Aorta (tissue), 5 donors: ENCODE results near the gene PRKAR1B. TPM values are rescaled to one million over a fixed set of nuclear protein-coding genes. Genes with fewer than 3 reads are reported as not detected.

ENCODE experiments used
- ATAC-seq: fragments of 200-7000 bp; cut with Tn5 transposase; one replicate; pipeline ENCODE4 v1.9.1; 2022; ENCODE audit warnings: moderate library complexity; ENCODE audit not compliant: low FRiP score
- DNase-seq, 2 donors: peaks; one replicate each; pipeline ENCODE4 v3.0.0-alpha.2; 2020
- H3K27ac ChIP-seq, 2 donors: one replicate each; pipeline ENCODE4 v1.5.1; 2013; ENCODE audit warnings: low read length in 2 of 2, mild to moderate bottlenecking in 2 of 2, moderate library complexity in 2 of 2, control low read depth in 1 of 2, inconsistent platforms in 1 of 2, low read depth in 1 of 2
- H3K27me3 ChIP-seq, 2 donors: one replicate each; pipeline ENCODE4 v1.6.1; 2013; ENCODE audit warnings: control low read depth in 1 of 2, low read length in 1 of 2, mild to moderate bottlenecking in 1 of 2, moderate library complexity in 1 of 2; ENCODE audit not compliant: insufficient read depth in 2 of 2, control insufficient read depth in 1 of 2
- H3K36me3 ChIP-seq, 2 donors: one replicate each; pipeline ENCODE4 v1.6.1; 2013; ENCODE audit warnings: control low read depth in 1 of 2, low read length in 1 of 2, mild to moderate bottlenecking in 1 of 2; ENCODE audit not compliant: insufficient read depth in 2 of 2, control insufficient read depth in 1 of 2
- H3K4me1 ChIP-seq, 2 donors: one replicate each; pipeline ENCODE4 v1.6.1; 2013; ENCODE audit warnings: low read length in 2 of 2, control low read depth in 1 of 2, mild to moderate bottlenecking in 1 of 2, moderate library complexity in 1 of 2; ENCODE audit not compliant: insufficient read depth in 2 of 2, control insufficient read depth in 1 of 2
- H3K4me3 ChIP-seq, 2 donors: one replicate each; pipeline ENCODE4 v1.5.1; 2013; ENCODE audit warnings: low read length in 2 of 2, control low read depth in 1 of 2, mild to moderate bottlenecking in 1 of 2
- H3K9me3 ChIP-seq: one replicate; pipeline ENCODE4 v1.6.1; 2013; ENCODE audit warnings: mild to moderate bottlenecking, low read length; ENCODE audit not compliant: control insufficient read depth
- WGBS, 2 donors: extraction: QIAGEN DNeasy Blood & Tissue Kit; methylation state at CpG; one replicate each; pipeline ENCODE4 v1.1.7; 2013; 5-methylcytosine and 5-hydroxymethylcytosine counted together
- intact Hi-C, 2 donors: fragments of 100-400 bp; cut with DNase I; formaldehyde crosslinking; loops; one replicate each; pipeline versions ENCODE4 v1.14.2 to v1.15.0; 2022
- polyA plus RNA-seq, 2 donors: library from polyadenylated mRNA; stranded (reverse); fragments of 200-250 nt; gene quantifications; one replicate each; pipeline ENCODE4 v1.2.3, GENCODE V29; 2013
- total RNA-seq, 2 donors: library from RNA; stranded (reverse); fragmentation: NEBNext Ultra II Directional; extraction: Animal tissue kit (Norgen Biotek cat#: 25700); gene quantifications; one replicate each; pipeline ENCODE4 v1.2.1, GENCODE V29; 2021
- donor health status: healthy with polysubstance abuse.
- donor health status: Bipolar disorder and iron deficiency.
- donor health status: DM: no; HTN: no; CAD: no.
- donor health status: DM: no; HTN: no; CAD: no.
- donor health status: DM: yes; HTN: yes; CAD: no.

The PRKAR1B gene
- total and polyA plus RNA-seq, 4 donors = 6.6 to 16.2 (median 14.1) TPM

DNA sequence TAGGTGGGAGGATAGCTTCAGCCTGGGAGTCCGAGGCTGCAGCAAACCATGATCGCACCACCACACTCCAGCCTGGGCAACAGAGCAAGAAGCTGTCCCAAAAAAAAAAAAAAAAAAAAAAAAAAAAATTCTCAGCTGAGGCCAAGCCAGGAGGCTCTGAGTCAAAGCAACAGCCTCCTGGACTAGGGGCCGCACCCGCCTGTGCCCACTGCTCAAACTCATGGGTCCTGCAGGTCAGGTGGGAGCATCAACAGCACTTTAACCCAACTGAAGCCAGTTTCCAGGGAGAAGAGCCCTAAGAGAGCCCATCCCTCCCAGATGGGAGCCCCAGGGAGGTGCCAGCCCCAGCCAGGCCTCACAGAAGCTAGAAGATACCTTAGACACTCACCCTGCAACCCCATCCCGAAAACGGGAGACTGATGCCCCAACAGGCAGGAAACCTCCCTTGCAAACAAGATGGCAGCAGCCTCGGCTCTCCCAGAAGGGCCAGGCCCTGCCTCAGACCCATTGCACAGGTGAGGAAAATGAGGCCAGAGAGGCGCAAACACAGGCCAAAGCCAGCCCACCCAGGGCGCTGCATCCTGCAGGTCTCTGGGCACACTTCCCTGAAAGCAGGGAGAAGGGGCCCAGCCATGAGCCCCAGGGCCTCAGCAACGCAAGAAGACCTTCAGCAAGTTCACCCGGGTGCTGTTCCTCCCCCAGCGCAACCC, 218.5 kb downstream of the PRKAR1B start:
- intact Hi-C loops = no loop called here
- 77 to 78% methylated on average over 12 of the region's 12 CpGs for WGBS, 2 donors
- ATAC-seq (no peak), DNase-seq (peak; percentile 36 to 55)
- H3K27ac ChIP-seq = no peak overlapping the region
- H3K4me1 ChIP-seq = no peaks in the 10 kb centered on the region
- peaks cover 0 to 4% of the 10 kb centered on the region in 2 donors for H3K36me3 ChIP-seq
- no peaks in the 10 kb centered on the region for H3K27me3 ChIP-seq
- no peaks in the 10 kb centered on the region for H3K9me3 ChIP-seq
- H3K4me3 ChIP-seq = no peak overlapping the region

- H3K9me3 ChIP-seq = no peaks in the 10 kb centered on the region
- ATAC-seq = no peak
- peak; percentile 42 to 51 for DNase-seq
- H3K36me3 ChIP-seq = peaks cover 0 to 4% of the 10 kb centered on the region in 2 donors
- no peaks in the 10 kb centered on the region for H3K27me3 ChIP-seq
- intact Hi-C loops = no loop called here
- no peak overlapping the region for H3K4me3 ChIP-seq
- no peaks in the 10 kb centered on the region for H3K4me1 ChIP-seq
- WGBS, 2 donors = 73 to 78% methylated on average over 17 of the region's 17 CpGs
- H3K27ac ChIP-seq = peak overlapping the region in 1 of 2 donors; percentile 5
These were observed 219.3 kb downstream of the PRKAR1B start for GRCh38 chr7:507623-508300.

- DNase-seq = peak; percentile 30 to 58
- peaks cover 0 to 6% of the 10 kb centered on the region in 2 donors for H3K36me3 ChIP-seq
- WGBS, 2 donors = 87 to 88% methylated on average over 14 to 15 of the region's 15 CpGs
These were observed 220.0 kb downstream of the PRKAR1B start for GRCh38 chr7:506921-507622.

DNA sequence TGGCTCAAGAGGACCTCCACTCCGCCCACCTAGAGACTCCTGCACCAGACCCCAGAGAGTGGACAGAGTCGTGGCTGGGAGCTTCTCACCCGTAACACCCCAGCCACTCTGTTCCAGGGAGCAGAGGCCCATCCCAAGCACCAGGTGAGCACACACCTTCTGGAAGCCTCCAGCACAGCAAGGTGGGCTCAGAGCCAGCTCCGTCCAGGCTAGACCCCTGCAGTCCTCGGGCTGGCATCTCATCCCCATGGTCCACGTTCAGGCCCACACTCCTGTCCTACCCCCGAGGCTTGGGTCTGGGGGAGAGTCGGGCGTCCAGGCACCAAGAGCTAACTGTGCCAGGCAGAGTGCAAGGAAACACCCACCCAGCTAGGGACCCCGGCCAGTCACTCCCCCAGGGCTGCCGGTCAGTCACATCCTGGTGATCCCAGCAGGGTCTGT, 220.7 kb downstream of the PRKAR1B start:
- intact Hi-C loops = no loop called here
- H3K27me3 ChIP-seq = no peaks in the 10 kb centered on the region
- no peaks in the 10 kb centered on the region for H3K4me1 ChIP-seq
- DNase-seq (peak; percentile 44 to 66), ATAC-seq (no peak)
- no peaks in the 10 kb centered on the region for H3K9me3 ChIP-seq
- WGBS, 2 donors = 79 to 85% methylated on average over 11 of the region's 11 CpGs
- H3K4me3 ChIP-seq = no peak overlapping the region
- peaks cover 0 to 4% of the 10 kb centered on the region in 2 donors for H3K36me3 ChIP-seq
- H3K27ac ChIP-seq = no peak overlapping the region

More at GRCh38 chr7:506921-507622, 220.0 kb downstream of the PRKAR1B start:
- Histone ChIP-seq H3K27me3 (no peaks in the 10 kb centered on the region), H3K27ac (no peak overlapping the region), H3K4me1 (no peaks in the 10 kb centered on the region), H3K9me3 (no peaks in the 10 kb centered on the region), H3K4me3 (no peak overlapping the region)
- intact Hi-C loops = no loop called here
- no peak for ATAC-seq

GRCh38 chr7:505171-505570, 221.9 kb downstream of the PRKAR1B start:
- H3K4me3 ChIP-seq = no peak overlapping the region
- peaks cover 0 to 9% of the 10 kb centered on the region in 2 donors for H3K36me3 ChIP-seq
- H3K9me3 ChIP-seq = no peaks in the 10 kb centered on the region
- no peaks in the 10 kb centered on the region for H3K4me1 ChIP-seq
- 60 to 66% methylated on average over 16 of the region's 16 CpGs for WGBS, 2 donors
- ATAC-seq (no peak), DNase-seq (peak; percentile 37 to 55)
- H3K27me3 ChIP-seq = no peaks in the 10 kb centered on the region
- intact Hi-C loops = no loop called here
- H3K27ac ChIP-seq = peak overlapping the region in 1 of 2 donors; percentile 14

DNA sequence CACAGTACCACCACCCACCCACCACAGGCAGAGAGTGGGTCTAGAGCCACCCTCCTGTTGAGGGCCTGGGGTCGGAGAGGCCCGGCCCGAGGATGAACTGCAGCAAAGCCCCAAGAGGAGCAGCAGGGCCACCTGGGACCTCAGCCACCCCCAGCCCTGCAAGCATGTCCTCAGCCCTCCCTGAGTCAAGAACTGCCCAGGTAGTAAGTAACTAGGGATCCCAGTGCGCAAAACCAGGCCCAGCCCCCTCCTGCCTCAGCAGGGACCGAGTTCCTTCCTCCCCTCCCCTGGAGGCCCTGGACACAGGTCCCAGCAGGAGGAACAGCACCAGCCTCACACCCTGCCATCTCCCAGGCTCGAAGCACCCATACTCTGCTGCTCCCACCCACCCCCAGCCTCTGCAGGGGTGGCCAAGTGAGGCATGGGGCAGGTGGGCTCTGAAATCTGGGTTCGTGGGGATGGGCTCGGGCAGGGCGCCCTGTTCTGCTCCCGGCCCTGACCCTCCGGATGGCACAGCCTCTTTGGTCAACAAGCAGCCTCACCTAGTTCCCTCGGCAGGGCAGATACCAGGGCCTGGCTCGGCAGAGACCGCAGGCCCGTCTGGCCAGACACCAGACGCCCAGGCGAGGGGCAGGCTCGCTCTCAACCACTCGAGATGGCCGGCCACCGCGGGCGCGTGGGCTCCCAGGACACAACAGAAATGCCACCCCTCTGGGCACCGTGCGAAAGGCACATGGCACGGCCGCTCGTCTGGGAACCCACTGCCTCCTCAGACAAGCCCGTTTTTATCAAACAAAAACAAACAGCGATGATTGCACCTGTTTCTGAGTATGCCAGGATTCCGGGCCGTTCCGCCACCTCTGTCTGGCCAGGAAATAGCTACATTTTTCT, 222.6 kb downstream of the PRKAR1B start:
- ATAC-seq = no peak
- H3K4me3 ChIP-seq = no peak overlapping the region
- H3K27ac ChIP-seq = peak overlapping the region; percentile 6 to 58
- 28 to 32% methylated on average over 33 to 34 of the region's 34 CpGs for WGBS, 2 donors
- peak; percentile 50 to 70 for DNase-seq
- no peaks in the 10 kb centered on the region for H3K9me3 ChIP-seq
- H3K27me3 ChIP-seq = no peaks in the 10 kb centered on the region
- H3K4me1 ChIP-seq = no peaks in the 10 kb centered on the region
- peaks cover 0 to 10% of the 10 kb centered on the region in 2 donors for H3K36me3 ChIP-seq
- intact Hi-C loops = loop anchor here in 1 of 2 donors (5.0 kb wide), 1 partner anchor 268 kb away; no protein-coding TSS in a partner anchor

GRCh38 chr7:503575-504111, 223.4 kb downstream of the PRKAR1B start:
- Histone ChIP-seq H3K36me3 (peaks cover 0 to 10% of the 10 kb centered on the region in 2 donors), H3K4me1 (no peaks in the 10 kb centered on the region), H3K4me3 (no peak overlapping the region), H3K27me3 (no peaks in the 10 kb centered on the region), H3K9me3 (no peaks in the 10 kb centered on the region), H3K27ac (peak overlapping the region in 1 of 2 donors; percentile 58)
- ATAC-seq (peak; percentile 55), DNase-seq (peak; percentile 62 to 83)
- intact Hi-C loops = loop anchor here in 1 of 2 donors (5.0 kb wide), 1 partner anchor 269 kb away; no protein-coding TSS in a partner anchor
- WGBS, 2 donors = 17 to 19% methylated on average over 20 of the region's 20 CpGs
